Mesothelial cell of epicardium (in vitro differentiated cells): Measurements from ENCODE around the gene UST. TPM values are rescaled to one million over a fixed set of nuclear protein-coding genes. Genes with fewer than 3 reads are reported as not detected.

ENCODE experiments used
- DNase-seq, 2 experiments: peaks; one replicate each; pipeline ENCODE4 v3.0.0; 2021; ENCODE audit warnings: low spot score in 2 of 2; ENCODE audit not compliant: unreplicated experiment in 2 of 2
- H3K27ac Mint-ChIP-seq: 2 replicates; pipeline ENCODE4 v1.8.0; 2021; ENCODE audit warnings: mixed read lengths
- H3K27me3 Mint-ChIP-seq: 2 replicates; pipeline ENCODE4 v1.8.0; 2021; ENCODE audit warnings: low read depth, mixed read lengths
- H3K36me3 Mint-ChIP-seq: 2 replicates; pipeline ENCODE4 v1.8.0; 2021; ENCODE audit warnings: mixed read lengths
- H3K4me1 Mint-ChIP-seq: 2 replicates; pipeline ENCODE4 v1.8.0; 2021; ENCODE audit warnings: mixed read lengths
- H3K4me3 Mint-ChIP-seq: 2 replicates; pipeline ENCODE4 v1.8.0; 2021; ENCODE audit warnings: mild to moderate bottlenecking, moderate library complexity, mixed read lengths
- H3K9me3 Mint-ChIP-seq: 2 replicates; pipeline ENCODE4 v1.8.0; 2021; ENCODE audit warnings: mixed read lengths
- CTCF ChIP-seq: fragments of 200-600 bp; sonication (generic); IDR thresholded peaks from one replicate; pipeline ENCODE4 v1.5.0; 2021; ENCODE audit warnings: antibody characterized with exemption; ENCODE audit not compliant: unreplicated experiment
- total RNA-seq: library from RNA; stranded (reverse); gene quantifications from 3 replicates; pipeline ENCODE4 v1.2.1, GENCODE V29; 2021

The UST gene
- total RNA-seq, 1 donor from 2014 or later, result 6.6 TPM

GRCh38 chr6:149056777-149057463 is 310.1 kb downstream of the UST start:
- no peaks in the 10 kb centered on the region for H3K36me3 Mint-ChIP-seq
- TF ChIP-seq CTCF, result no peak
- no peaks in the 10 kb centered on the region for H3K9me3 Mint-ChIP-seq
- no peaks in the 10 kb centered on the region for H3K27me3 Mint-ChIP-seq
- DNase-seq, result no peak
- no peak overlapping the region for H3K4me3 Mint-ChIP-seq
- H3K4me1 Mint-ChIP-seq, result peaks cover 37% of the 10 kb centered on the region
- no peak overlapping the region for H3K27ac Mint-ChIP-seq

- Mint-ChIP-seq H3K36me3 (no peaks in the 10 kb centered on the region), H3K27me3 (no peaks in the 10 kb centered on the region), H3K9me3 (no peaks in the 10 kb centered on the region), H3K4me1 (peaks cover 37% of the 10 kb centered on the region), H3K4me3 (no peak overlapping the region), H3K27ac (no peak overlapping the region)
- TF ChIP-seq CTCF, result no peak
- no peak for DNase-seq
Observed at GRCh38 chr6:149057464-149057840, 310.6 kb downstream of the UST start.

GRCh38 chr6:149059557-149059956 is 312.7 kb downstream of the UST start:
- Mint-ChIP-seq H3K36me3 (no peaks in the 10 kb centered on the region), H3K9me3 (no peaks in the 10 kb centered on the region), H3K27ac (peak overlapping the region; percentile 50), H3K4me1 (peaks cover 43% of the 10 kb centered on the region), H3K4me3 (no peak overlapping the region), H3K27me3 (no peaks in the 10 kb centered on the region)
- no peak for TF ChIP-seq CTCF
- no peak for DNase-seq

- H3K36me3 Mint-ChIP-seq, result no peaks in the 10 kb centered on the region
- peak overlapping the region; percentile 43 for H3K27ac Mint-ChIP-seq
Observed at GRCh38 chr6:149060300-149060984, 313.6 kb downstream of the UST start.

GRCh38 chr6:149060985-149061760 is 314.3 kb downstream of the UST start:
- Mint-ChIP-seq H3K4me3 (no peak overlapping the region), H3K9me3 (no peaks in the 10 kb centered on the region), H3K27ac (peak overlapping the region; percentile 7), H3K27me3 (no peaks in the 10 kb centered on the region), H3K4me1 (peaks cover 53% of the 10 kb centered on the region), H3K36me3 (no peaks in the 10 kb centered on the region)
- TF ChIP-seq CTCF, result no peak
- DNase-seq, result no peak

More at GRCh38 chr6:149060300-149060984, 313.6 kb downstream of the UST start:
- Mint-ChIP-seq H3K27me3 (no peaks in the 10 kb centered on the region), H3K4me3 (no peak overlapping the region), H3K4me1 (peaks cover 47% of the 10 kb centered on the region), H3K9me3 (no peaks in the 10 kb centered on the region)
- no peak for DNase-seq
- no peak for TF ChIP-seq CTCF
